Ovary (tissue), 3 donors: Measurements from ENCODE around the gene ZNF527.

Experiments used
- CTCF ChIP-seq, 3 donors: fragments of 450-650 bp in 2 of 3; fragments of 200-600 bp in 1 of 3; IDR thresholded peaks; one replicate each; pipeline versions ENCODE4 v1.5.1 to v1.8.0; 2016 to 2022; ENCODE audit warnings: antibody characterized with exemption in 3 of 3, mild to moderate bottlenecking in 1 of 3
- EP300 ChIP-seq: sonication (generic); formaldehyde crosslinking; IDR thresholded peaks from one replicate; pipeline ENCODE4 v1.6.1; 2017; ENCODE audit warnings: antibody characterized with exemption
- POLR2A ChIP-seq: fragments of 450-650 bp; IDR thresholded peaks from one replicate; pipeline ENCODE4 v1.6.1; 2017; ENCODE audit warnings: antibody characterized with exemption, mild to moderate bottlenecking, moderate library complexity
- donor health status: DM: no; HTN: no; CAD: no.

- TF ChIP-seq POLR2A (no peak), CTCF (IDR thresholded peaks at IDR 0.05) (no peak), EP300 (no peak)
These were observed 22.8 kb upstream of the ZNF527 start for GRCh38 chr19:37348060-37348459.
